Kidney (tissue), 14 donors: ENCODE results near the gene TSPAN32. TPM values are rescaled to one million over a fixed set of nuclear protein-coding genes. Genes with fewer than 3 reads are reported as not detected.
A peak's percentile ranks its signal among the peaks of the same experiment; 100 is the strongest.

ENCODE experiments used
- DNase-seq, 5 donors: peaks; one replicate each; pipeline ENCODE4 v3.0.0-alpha.2; 2013 to 2020
- FAIRE-seq: peaks from 2 replicates; lab custom pipeline; 2012; peaks lifted over from hg19 to GRCh38; lab: Jason Lieb, UNC
- H3K27ac ChIP-seq, 2 donors: one replicate each; pipeline ENCODE4 v1.7.0; 2013; ENCODE audit warnings: low read depth in 2 of 2, low read length in 2 of 2, inconsistent platforms in 1 of 2
- H3K27me3 ChIP-seq: one replicate; pipeline ENCODE4 v1.7.1; 2013; ENCODE audit warnings: low read length, inconsistent platforms; ENCODE audit not compliant: control insufficient read depth, insufficient read depth
- H3K36me3 ChIP-seq, 3 donors: one replicate each; pipeline versions ENCODE4 v1.7.0 to v1.7.1; 2013; ENCODE audit warnings: low read length in 3 of 3, control low read depth in 1 of 3, inconsistent platforms in 1 of 3; ENCODE audit not compliant: insufficient read depth in 3 of 3, control insufficient read depth in 2 of 3
- H3K4me1 ChIP-seq, 3 donors: one replicate each; pipeline versions ENCODE4 v1.7.0 to v1.7.1; 2013; ENCODE audit warnings: low read length in 3 of 3, inconsistent platforms in 1 of 3, low read depth in 1 of 3; ENCODE audit not compliant: control insufficient read depth in 2 of 3, insufficient read depth in 2 of 3
- H3K4me3 ChIP-seq, 3 donors: one replicate each; pipeline versions ENCODE4 v1.7.0 to v1.8.1; 2013; ENCODE audit warnings: low read length in 3 of 3, control low read depth in 1 of 3, inconsistent platforms in 1 of 3
- H3K9ac ChIP-seq, 3 donors: one replicate each; pipeline versions ENCODE4 v1.7.0 to v1.7.1; 2013; ENCODE audit warnings: low read length in 3 of 3, control low read depth in 1 of 3, inconsistent platforms in 1 of 3
- H3K9me3 ChIP-seq, 3 donors: one replicate each; pipeline versions ENCODE4 v1.7.0 to v1.7.1; 2013; ENCODE audit warnings: low read length in 3 of 3, control low read depth in 1 of 3, inconsistent platforms in 1 of 3; ENCODE audit not compliant: control insufficient read depth in 2 of 3, insufficient read depth in 1 of 3
- intact Hi-C: fragments of 100-400 bp; cut with DNase I; formaldehyde crosslinking; loops from one replicate; pipeline ENCODE4 v1.11.1; 2022
- polyA plus RNA-seq: library from polyadenylated mRNA; stranded (reverse); fragments of 350-450 nt; fragmentation: Illumina TruSeq; extraction: RNeasy Lipid Tissue Mini Kit (QIAGEN cat#74804); gene quantifications from one replicate; pipeline ENCODE4 v1.2.3, GENCODE V29; 2014; ENCODE audit warnings: low read depth, low replicate concordance; ENCODE audit not compliant: insufficient read depth
- total RNA-seq: library from RNA; stranded (reverse); fragmentation: NEBNext Ultra II Directional; extraction: Animal tissue kit (Norgen Biotek cat#: 25700); gene quantifications from one replicate; pipeline ENCODE4 v1.2.1, GENCODE V29; 2021
- TF ChIP-seq, protein P1 (sequence below): IDR thresholded peaks from 3 replicates; pipeline ENCODE4 v1.5.1; 2012; ENCODE audit warnings: mild to moderate bottlenecking, moderate library complexity, borderline replicate concordance; ENCODE audit not compliant: insufficient read depth; ENCODE audit errors: extremely low read depth
- donor health status: control.
- donor health status: control.
- donor health status: control.
- donor health status: control.
- donor health status: control.
- donor health status: DM: yes; HTN: yes; CAD: no.
- donor health status: Normal renal cell carcinoma (clear cell type).

Gene TSPAN32
- total and polyA plus RNA-seq, 2 donors from 2014 or later = 0.75 to 6.1 TPM

DNA sequence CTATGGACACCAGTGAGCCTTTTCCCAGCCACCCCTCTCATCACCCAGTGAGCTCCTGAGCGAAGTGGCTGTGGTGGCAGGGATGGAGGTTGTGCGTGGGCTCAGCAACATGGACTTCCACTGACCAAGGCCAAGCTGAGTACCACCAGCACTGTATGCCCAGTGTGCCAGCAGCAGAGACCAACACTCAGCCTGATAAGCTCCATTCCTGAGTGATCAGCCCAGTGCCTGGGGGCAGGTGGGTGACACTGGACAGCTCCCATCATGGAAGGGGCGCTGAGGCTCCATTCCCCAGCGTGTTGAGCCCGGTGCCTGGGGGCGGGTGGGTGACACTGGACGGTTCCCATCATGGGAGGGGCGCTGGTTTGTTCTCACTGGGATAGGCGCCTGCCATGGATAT, 57.7 kb downstream of the TSPAN32 start:
- TF ChIP-seq, protein P1, sequence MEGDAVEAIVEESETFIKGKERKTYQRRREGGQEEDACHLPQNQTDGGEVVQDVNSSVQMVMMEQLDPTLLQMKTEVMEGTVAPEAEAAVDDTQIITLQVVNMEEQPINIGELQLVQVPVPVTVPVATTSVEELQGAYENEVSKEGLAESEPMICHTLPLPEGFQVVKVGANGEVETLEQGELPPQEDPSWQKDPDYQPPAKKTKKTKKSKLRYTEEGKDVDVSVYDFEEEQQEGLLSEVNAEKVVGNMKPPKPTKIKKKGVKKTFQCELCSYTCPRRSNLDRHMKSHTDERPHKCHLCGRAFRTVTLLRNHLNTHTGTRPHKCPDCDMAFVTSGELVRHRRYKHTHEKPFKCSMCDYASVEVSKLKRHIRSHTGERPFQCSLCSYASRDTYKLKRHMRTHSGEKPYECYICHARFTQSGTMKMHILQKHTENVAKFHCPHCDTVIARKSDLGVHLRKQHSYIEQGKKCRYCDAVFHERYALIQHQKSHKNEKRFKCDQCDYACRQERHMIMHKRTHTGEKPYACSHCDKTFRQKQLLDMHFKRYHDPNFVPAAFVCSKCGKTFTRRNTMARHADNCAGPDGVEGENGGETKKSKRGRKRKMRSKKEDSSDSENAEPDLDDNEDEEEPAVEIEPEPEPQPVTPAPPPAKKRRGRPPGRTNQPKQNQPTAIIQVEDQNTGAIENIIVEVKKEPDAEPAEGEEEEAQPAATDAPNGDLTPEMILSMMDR = no peak
- intact Hi-C loops = no loop called here
- Histone ChIP-seq H3K27ac (no peak overlapping the region), H3K4me1 (no peaks in the 10 kb centered on the region), H3K9ac (no peak overlapping the region), H3K27me3 (no peaks in the 10 kb centered on the region), H3K36me3 (no peaks in the 10 kb centered on the region), H3K4me3 (no peak overlapping the region), H3K9me3 (no peaks in the 10 kb centered on the region)
- no peak for DNase-seq
- FAIRE-seq = no peak

DNA sequence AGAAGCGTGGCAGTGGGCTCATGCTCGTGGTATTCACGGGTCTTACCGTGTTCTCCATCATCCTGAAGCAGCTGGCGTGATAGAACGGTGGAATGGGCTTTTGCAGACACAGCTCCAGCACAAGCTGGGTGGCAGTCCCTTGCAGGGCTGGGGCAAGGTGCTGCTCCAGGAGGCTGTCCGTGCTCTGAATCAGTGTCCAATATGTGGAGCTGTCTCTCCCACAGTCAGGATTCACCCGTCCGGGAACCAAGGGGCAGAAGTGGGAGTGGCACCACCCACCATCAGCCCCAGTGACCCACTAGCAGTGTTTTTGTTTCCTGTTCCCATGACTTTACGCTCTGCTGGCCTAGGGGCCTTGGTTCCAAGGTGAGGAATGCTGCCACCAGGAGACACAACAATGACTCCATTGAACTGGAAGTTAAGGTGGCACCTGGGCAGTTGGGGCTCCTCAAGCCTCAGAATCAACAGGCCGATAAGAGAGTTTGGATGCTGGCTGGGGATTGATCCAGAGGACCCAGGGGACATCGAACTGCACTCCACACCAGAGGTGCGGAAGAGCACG, 58.3 kb downstream of the TSPAN32 start:
- H3K4me1 ChIP-seq = no peaks in the 10 kb centered on the region
- DNase-seq (peak in 2 of 5 donors; percentile 21), FAIRE-seq (no peak)
- no peak overlapping the region for H3K27ac ChIP-seq
- intact Hi-C loops = no loop called here
- no peak overlapping the region for H3K9ac ChIP-seq
- H3K27me3 ChIP-seq = no peaks in the 10 kb centered on the region
- TF ChIP-seq, protein P1 = no peak
- no peaks in the 10 kb centered on the region for H3K9me3 ChIP-seq
- H3K4me3 ChIP-seq = no peak overlapping the region
- no peaks in the 10 kb centered on the region for H3K36me3 ChIP-seq

DNA sequence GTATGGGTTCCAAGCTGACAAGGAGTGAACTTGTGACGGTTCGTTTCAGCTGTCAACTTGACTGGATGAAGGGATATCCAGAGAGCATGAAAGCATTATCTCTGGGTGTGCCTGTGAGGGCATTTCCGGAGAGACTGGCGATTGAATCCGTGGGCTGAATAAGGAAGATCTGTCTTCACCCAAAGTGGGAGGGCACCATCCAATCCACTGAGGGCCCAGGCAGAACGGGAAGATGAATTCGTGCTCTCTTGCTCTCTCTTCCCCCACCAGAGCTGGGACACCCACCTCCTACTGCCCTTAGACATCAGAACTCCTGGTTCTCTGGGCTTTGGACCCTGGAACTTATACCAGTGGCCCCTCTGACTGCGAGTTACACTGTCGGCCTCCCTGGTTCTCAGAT, 59.8 kb downstream of the TSPAN32 start:
- Histone ChIP-seq H3K27ac (no peak overlapping the region), H3K4me3 (no peak overlapping the region), H3K36me3 (no peaks in the 10 kb centered on the region), H3K27me3 (no peaks in the 10 kb centered on the region), H3K4me1 (no peaks in the 10 kb centered on the region), H3K9me3 (no peaks in the 10 kb centered on the region), H3K9ac (no peak overlapping the region)
- no peak for FAIRE-seq
- no peak for DNase-seq
- TF ChIP-seq, protein P1 = no peak
- intact Hi-C loops = no loop called here

DNA sequence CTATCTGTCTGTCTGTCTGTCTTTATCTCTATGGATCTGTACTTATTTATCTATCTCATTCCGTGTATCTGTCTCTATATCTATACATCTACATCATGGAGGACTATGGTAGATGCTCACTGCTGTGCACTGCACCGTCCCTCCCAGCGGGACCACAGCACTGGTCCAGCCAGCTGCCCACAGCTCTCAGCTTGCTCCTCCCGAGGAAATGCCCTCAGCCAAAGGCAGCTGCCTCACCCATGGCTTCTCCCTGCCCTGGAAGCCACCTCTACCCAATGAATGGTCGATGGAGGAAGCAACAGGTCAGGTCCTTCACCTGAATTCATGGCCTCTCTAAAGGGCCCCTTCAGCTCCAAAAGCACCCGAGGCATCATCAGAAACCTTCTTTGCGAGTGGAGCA, 60.6 kb downstream of the TSPAN32 start:
- intact Hi-C loops = no loop called here
- H3K9ac ChIP-seq = no peak overlapping the region
- no peaks in the 10 kb centered on the region for H3K9me3 ChIP-seq
- no peak for DNase-seq
- no peak overlapping the region for H3K4me3 ChIP-seq
- H3K36me3 ChIP-seq = no peaks in the 10 kb centered on the region
- H3K27ac ChIP-seq = no peak overlapping the region
- no peaks in the 10 kb centered on the region for H3K27me3 ChIP-seq
- no peak for FAIRE-seq
- TF ChIP-seq, protein P1 = no peak
- no peaks in the 10 kb centered on the region for H3K4me1 ChIP-seq
